NCI-H1436 treated with DMSO at 0.1 percent for 48 hours (cell line): Measurements from ENCODE around the gene OR5H2.
"Not testable (repeated sequence)": the region's sequence is repeated elsewhere in the genome, so short reads cannot be mapped to it uniquely, and the experiment has no call there.

Experiments
- DNase-seq: peaks from one replicate; lab custom pipeline; 2025; lab: John Stamatoyannopoulos, UW

OR5H2 gene

DNA sequence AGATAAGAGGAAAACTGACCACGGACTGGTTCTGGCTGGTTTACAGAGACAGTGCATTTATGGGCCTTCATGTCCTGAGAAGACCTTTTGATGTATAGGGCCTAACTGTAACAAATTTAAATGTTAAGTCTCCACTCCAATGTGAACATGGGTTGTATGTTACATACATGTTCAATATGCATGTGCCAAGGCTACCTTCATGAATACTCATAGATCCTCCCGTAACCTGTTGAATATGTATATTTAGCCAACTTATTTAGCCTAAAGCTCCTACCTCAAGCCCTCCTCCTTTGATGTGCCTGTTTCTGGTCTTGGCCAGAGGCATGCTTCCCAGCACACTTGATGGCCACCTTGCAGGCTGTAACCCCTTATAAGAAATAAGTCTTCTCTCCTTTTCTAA lies at the start of gene OR5H2:
Gene OR5H2, plus strand, starts transcription at position 301 of the 400 bp plus-strand sequence. CDS start 398 bp downstream, outside the sequence.
- no peak for DNase-seq

DNA sequence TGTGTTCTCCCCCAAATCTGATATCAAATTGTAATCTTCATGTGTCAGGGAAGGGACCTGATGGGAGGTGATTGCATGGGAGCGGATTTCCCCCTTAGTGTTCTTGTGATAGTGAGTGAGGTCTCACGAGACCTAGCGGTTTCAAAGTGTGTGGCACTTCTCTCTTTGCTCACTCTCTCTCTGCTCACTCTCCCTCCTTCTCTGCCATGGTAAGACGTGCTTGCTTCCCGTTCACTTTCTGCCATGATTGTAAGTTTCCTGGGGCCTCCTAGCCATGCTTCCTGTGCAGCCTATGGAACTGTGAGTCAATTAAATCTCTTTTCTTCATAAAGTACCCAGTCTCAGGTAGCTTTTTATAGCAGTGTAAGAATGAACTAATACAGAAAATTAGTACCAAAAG lies 48.8 kb upstream of the OR5H2 start:
- no peak for DNase-seq

DNA sequence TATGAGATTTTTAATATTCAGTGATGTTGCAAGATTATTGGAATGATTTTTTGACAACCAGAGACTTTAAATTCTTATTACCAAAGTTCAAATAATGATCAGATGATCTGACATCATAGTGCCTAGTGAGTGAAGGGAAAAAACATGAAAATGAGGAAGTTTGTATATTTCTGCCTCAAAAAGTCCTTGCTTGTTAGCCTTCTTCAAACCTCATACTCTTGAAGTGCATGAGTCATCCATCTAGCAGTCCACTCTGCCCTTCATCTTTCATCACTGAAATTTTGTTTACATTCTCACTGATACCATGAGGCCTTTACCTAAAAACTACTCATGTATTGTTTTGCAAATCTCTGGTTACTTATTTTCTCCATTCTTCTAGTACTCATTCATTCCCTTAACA lies 42.2 kb upstream of the OR5H2 start:
- DNase-seq, result no peak

DNA sequence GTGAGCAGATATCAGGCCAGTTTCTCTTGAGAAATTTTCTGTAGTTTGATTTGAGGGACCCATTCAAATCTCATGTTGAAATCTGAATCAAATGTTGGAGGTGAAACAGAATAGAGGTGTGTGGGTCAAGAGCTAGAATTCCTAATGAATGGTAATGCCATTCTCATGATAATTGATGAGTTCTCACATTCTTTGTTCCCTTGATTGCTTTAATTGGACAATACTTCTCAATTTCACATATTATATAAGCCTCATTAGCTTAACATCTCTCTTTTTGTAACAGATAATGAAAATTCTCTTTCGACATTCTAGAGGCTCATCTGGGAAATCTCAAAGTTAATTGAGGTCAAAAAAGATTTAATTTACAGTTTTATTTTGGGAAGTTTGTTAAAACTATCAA lies 40.1 kb upstream of the OR5H2 start:
- no peak for DNase-seq

DNA sequence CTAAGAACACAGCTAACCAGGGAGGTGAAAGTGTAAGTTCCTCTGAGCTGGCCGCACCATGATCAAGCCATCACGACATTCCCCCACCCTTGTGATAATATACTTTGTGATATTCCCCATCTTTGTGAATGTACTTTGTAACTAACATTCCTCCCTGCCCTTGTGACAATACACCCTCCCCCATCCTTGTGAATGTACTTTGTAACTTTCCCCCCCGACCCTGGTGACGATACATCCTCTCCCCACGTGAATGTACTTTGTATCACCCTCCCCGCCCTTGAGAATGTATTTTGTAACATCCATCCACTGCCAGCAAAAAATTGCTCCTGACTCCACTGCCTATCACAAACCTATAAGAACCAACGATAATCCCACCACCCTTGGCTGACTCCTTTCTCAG lies 38.5 kb upstream of the OR5H2 start:
- DNase-seq, result no peak

DNA sequence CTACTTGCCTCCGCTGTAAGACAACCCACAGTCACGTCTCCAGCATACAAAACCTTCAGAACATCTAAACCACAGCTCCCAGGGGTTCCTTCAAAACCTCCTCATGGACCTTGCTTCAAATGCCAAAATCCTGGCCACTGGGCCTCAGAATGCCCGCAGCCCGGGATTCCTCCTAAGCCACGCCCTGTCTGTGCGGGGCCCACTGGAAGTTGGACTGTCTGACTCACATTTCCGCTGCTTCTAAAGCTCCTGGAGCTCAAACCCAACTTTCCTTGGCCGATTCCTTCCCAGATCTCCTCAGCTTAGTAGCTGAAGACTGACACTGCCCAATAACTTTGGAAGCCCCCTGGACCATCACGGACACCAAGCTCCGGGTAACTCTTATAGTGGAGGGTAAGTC lies 36.2 kb upstream of the OR5H2 start:
- no peak for DNase-seq

DNA sequence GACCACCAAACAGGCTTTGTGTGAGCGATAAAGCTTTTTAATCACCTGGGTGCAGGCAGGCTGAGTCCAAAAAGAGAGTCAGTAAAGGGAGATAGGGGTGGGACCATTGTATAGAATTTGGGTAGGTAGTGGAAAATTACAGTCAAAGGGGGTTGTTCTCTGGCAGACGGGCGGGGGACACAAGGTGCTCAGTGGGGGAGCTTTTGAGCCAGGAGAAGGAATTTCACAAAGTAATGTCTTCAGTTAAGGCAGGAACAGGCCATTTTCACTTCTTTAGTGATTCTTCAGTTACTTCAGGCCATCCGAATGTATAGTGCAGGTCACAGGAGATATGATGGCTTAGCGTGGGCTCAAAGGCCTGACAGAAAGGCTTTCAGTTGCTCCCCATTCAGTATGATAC lies 26.3 kb upstream of the OR5H2 start:
- not testable (repeated sequence) for DNase-seq

DNA sequence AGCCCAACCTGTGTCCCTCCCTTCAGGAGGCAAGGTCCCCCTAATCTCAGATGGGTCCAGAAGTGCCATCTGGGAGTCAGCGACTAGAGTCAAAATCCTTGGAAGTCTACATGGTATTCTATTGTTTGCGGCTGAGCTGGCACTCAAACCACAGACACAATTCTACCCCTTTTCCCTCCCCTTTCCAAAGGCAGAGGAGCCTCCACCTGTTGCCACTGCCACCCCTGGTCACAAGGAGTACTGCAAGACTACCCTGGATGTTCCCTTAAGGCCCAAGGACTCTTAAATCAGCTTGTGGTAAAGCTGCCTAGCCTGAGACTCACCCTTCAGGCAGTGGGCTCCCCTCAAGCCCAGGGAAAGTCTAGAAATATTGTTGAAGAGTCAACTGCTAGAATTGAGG lies 22.6 kb upstream of the OR5H2 start:
- no peak for DNase-seq

DNA sequence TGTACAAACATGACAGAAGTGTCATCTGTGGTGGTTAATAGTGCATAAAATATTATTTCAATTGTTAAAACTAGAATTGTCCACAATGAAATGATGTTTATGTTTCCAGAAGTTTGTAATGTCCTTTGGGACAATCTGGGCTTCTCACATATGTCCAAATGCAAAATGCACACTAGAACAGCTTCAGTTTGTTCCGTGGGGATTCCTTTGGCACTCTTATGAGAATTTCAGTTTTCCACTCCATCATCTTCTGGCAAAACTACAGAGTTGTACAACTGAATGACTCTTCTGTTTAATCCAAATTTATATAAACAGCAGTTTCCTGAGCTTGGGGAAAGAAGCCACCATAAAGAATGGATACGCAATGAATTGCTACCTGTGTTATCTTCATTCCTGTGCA lies 20.3 kb upstream of the OR5H2 start:
- DNase-seq, result no peak

DNA sequence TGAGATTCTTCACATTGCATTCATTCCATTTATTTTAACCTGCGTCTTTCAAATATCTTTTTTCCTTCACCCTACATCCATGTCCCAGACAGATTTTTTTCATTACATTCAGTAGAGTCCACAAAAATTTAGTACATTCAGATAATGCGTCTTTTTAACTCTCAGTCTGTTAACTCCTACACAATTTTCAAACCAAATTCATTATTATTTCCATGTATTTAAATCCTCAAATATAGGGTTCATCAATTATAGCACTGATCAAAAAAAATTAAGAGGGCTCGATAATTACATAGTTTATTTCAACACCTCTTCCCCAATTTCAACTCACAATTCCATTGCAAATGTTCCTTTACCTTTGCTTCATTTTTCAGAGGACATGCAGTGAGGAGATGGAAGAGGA lies 18.4 kb upstream of the OR5H2 start, which contains the start of gene OR5H6:
Gene OR5H6, plus strand, starts transcription at position 301 of the 400 bp plus-strand sequence. Its CDS starts 89 bp downstream, at position 390.
- DNase-seq, result no peak

DNA sequence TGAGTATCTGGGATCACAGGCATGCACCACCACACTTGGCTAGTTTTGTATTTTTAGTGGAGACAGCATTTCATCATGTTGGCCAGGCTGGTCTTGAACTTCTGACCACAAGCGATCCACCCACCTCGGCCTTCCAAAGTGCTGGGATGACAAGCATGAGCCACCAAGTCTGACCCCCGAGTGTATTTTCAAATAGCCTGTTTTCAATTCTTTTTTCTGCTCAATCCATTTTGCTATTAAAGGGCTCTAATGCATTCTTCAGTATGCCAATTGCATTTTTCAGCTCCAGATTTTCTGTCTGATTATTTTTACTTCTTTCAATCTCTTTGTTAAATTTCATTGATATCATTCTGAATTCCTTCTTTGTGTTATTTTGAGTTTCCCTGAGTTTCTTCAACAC lies 12.5 kb upstream of the OR5H2 start:
- DNase-seq, result no peak

DNA sequence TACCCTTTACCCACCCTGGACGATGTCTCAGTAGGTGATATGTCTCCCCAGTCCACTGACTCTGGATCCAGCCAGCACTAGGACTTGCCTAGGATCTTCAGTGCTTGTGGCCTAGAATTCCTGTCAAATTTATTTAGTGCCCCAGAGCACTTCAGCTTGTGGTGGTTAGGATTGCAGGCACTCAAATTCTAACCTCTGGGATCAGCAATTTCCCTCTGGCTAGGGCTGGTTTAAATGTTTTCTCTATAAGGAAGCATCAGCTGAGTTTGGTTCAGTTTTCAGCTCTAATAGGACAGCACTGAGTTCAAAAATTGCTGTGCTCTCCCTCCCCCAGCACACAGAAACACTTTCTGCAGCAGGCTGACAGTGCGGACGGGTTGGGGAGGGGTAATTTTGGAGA lies 10.2 kb upstream of the OR5H2 start:
- DNase-seq, result no peak

DNA sequence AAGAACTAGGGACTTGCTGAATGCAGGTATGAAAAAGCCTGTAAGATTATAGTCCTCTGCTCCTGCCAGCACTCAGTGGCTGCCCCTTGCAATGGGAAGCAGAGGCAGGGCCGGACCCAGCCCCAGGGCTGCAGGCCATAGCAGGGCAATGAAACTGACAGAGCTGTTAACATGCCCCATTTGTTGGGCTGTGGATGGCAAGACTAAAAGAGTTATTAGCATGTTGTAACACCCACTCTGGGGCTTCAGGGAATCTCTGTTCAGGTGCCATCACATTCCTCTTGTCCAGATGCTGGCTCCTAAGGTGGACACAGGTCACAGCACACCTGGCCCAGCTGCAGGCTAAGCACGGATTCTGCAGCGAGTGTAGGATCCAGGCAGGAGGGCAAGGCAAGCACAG lies 7.4 kb upstream of the OR5H2 start:
- no peak for DNase-seq

DNA sequence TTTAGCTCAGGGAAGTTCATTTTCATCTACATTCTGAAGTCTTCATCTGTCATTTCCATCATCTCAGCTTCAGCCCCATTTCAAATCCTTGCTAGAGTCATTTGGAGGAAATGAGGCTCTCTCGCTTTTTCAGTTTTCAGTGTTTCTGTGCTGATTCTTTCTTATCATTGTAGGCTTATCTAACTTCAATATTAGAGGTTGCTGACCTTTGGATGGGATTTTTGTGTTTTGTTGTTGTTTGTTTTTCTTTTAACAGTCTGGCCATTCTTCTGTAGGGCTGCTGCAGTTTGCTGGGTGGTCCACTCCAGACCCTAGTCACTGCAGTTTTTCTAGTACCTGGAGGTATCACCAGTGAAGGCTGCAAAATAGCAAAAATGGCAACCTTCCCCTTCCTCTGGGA lies 8.6 kb downstream of the OR5H2 start:
- DNase-seq, result no peak

DNA sequence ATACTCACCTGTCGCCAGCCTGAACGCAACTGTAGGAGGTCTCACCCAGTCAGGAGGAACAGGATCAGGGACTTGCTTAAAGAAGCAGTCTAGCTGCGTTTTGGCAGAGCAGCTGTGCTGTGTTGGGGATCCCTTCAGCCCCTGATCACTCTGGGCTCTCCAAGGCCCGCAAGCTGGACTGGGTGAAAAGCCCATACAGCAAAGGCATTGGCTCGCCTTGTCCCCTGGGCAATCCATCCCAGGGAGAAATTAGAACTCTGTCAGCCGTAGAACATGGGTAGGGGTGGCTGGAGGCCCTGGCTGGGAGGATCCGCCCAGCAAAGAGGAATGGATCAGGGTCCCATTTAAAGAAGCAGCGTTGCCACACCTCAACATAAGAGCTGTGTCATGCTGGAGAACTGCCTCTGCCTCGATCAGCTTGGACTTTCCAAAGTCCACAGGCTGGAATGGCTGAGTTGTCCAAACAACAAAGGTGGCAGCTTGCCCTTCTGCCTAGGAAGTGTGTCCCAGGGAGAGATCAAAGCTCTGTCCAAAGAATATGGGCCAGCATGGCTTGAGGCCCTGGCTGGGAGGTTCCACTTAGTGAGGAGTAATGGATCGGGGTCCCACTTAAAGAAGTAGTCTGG lies 9.1 kb downstream of the OR5H2 start:
- no peak for DNase-seq

DNA sequence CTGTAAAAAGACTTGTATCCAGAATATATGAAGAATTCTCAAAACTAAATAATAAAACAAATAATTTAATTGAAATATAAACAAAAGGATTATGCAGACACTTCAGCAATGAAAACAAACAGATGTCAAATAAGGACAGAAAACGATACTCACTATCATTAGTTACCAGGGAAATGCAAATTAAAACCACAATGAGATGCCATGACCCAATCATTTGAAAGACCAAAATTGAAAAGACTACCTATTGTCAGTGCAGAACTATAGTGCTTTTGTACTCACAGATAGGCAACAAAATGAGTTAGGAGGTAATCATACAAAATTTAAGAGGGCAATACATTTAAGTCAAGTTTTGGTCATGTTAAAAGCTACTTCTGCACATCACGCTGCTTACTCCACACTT lies 39.8 kb downstream of the OR5H2 start:
- DNase-seq, result no peak

DNA sequence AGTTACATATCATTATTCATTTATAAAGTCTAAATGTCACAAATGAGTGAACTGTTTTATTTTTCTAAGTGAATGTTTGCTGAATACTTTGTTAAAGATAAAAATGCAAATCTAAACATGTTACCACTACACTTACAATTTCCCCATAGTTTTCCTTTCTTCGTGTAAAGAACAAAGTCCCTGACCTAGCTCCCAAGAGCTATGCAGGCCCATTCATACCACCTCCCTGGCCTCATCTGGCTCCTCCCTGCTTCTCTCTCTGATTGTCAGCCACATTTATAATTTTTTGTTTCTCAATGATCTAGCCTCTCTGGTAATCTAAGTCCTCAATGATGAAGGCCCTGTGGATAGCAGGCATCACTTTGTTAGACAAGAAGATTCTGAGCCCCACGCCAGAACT lies 40.4 kb downstream of the OR5H2 start:
- DNase-seq, result no peak

DNA sequence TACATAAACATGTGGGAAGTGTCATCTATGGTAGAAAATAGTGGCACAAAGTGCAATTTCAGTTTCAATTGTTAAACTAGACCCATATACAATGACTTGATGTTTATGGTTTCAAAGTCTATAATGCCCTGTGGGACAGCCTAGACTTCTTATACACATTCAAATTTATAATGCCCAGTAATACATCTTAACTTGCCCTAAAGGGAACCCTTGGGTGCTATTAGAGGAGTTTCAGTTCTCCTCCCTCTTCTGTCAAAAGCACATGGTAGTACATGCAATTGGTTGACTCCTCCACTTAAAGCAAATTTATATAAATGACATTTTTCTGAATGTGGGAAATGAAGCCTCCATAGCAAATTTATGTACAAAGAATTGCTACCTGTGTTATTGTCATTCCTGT lies 41.1 kb downstream of the OR5H2 start:
- no peak for DNase-seq

DNA sequence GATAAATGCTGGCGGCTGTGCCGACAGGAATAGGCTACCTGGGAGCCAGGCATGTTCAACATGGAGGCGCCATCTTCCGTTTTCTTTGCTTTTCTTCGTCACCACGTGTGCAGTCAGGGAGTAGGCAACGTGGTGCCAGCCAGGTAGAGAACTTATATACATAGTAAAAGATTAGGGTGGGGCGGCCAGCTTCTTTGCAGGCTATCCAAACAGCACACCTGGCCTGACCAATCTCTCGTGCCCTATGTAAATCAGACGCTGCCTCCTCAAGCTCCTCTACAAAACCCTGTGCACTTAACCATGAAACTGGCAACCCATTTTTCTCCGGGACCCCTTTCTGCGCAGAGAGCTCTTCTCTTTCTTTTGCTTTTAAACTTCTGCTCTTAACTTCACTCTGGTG lies 42.8 kb downstream of the OR5H2 start:
- DNase-seq, result no peak

DNA sequence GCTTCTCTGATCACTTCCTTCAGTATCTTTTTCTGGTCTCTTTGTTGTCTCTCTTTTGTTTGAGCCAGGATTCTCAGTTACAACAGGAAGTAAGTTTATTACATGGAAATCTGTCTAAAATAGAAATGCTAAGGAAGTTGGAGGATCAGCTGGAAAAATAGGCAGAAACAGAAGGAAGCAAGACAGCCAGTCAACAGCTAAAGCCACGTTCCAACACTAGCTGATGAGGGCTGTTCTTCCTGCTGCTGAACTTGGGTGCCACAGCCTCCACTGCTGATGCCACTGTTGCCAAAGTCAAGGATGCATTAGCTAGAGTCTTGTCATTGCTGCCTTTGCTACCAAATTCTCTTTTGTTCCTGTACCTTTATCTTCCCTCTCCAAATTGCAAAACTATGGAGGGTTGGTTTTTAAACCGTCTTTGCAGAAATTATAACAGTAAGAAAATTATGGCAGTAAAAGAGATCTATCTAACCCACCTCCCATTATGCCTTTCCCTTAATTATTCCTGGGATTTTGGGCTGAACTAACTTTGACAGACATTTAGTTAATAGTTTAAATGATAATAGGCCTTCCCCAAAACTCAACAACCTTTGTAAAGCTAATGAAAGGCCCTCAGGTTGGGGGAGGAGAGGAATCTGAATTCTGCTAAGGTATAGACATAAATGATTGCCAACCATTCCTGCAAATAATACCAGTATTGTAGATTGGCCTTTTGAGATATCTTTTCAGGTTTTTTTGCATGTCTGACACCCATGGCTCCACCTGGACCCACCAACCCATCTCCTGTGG lies 44.0 kb downstream of the OR5H2 start:
- no peak for DNase-seq

DNA sequence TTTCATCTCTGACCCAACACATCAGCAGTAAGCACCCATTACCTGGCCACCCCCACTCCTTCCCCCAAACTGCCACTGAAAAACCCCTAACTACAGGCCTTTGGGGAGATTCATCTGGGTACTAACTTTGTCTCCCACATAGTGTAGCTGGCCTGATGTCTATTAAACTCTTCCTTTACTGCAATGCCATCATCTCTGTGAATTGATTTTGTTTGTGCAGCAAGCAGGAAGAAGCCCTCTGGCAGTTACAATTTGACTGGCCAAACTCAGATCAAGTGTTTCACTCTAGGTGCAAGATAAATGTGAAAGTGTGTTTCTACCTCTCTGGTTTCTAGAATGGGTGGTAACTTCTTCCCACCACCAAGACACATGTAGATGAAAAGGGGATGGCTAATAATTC lies 44.6 kb downstream of the OR5H2 start:
- DNase-seq, result no peak

DNA sequence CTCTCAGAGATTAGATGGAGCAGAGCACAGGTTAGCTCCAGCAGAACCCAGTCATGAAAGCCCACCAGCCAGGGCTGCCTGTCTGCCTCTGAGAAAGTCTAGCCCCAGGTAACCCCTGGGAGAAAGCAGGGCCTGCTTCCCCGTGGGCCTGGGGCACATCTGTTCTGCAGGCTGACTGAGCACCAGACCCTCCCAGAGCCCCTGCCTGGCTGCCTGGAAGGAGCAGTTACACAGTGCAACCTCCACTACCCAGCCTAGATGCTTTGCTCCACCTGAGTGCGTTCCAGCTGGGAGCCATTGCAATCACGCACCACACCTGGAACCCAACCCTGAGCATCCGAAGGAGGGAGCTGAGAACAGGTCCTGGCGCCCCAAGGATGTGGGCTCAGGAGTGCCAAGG lies 46.6 kb downstream of the OR5H2 start:
- DNase-seq, result no peak

DNA sequence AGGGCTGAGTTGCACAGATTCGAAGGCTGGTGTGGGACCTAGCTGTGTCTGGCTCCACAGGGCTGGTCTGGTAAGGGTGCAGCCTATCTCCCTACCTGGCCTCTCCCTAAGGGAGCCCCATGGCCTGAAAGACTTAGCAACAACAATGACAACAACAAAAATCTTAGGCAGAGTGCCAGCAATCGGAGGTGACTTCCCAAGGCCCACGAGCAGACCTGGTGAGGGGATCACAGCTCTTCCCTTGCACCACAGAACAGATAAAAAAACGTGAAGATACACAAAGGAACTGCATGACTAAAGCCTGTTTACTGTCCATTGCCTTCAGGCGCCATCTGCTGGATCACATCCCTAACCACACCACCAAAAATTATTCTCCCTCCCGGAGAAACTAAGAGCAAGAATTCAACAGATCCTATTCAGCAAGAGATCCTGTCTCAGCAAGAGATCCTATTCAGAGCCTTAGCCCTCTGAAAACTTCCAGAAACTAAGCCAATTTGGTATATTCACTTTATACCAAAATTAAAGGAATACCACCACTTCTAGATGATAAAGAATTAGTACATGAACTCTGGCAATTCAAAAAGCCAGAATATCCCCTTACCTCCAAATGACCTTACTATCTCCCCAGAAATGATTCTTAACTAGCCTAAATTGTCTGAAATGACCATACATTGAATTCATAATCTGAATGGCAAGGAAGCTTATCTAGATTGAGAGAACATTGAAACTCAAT lies 47.3 kb downstream of the OR5H2 start:
- no peak for DNase-seq
